Activated CD4-positive, alpha-beta T cell treated with anti-CD3 and anti-CD28 coated beads, Interleukin-2, amount 50 U/mL, for 24 hours (primary cell): Measurements from ENCODE around the gene PMS1.
"Not testable (repeated sequence)": the region's sequence is repeated elsewhere in the genome, so short reads cannot be mapped to it uniquely, and the experiment has no call there.

Experiments used
- DNase-seq, 2 donors: peaks; one replicate each; pipeline ENCODE4 v3.0.0-alpha.2; 2020; ENCODE audit warnings: low read depth in 1 of 2, low spot score in 1 of 2

Gene PMS1

GRCh38 chr2:189803431-189803830, 19.2 kb downstream of the PMS1 start:
- no peak for DNase-seq

DNA sequence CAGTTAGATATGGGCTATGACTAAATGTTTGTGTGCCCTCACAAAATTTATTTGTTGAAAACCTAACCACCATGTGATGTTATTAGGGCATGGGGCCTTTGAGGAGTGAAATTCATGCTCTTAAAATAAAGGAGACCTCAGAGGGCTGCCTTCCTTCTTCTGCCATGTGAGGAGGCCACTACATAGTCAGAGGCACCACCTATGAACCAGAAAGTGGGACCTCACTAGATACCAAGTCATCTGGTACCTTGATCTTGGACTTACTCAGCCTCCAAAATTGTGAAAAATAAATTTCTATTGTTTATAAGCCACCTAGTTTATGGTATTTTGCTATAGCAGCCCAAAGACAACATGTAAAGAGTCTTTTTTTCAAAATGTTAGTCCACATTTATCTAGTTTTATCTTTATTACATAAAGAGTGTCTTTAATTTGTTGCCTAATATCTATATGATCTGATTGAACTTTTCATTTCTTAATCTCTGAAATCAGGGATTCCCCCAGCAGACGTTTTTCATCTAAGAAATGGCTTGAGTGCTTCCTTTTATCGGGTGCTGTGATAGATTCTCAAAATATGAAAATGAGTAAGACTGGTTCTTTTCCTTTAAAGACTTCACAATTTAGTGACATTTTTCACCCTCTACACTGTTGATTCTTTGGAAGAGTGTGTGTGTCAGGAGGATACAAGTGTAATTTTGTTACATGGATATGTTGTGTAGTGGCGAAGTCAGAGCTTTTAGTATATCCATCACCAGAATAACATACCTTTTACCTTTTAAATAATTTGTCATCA, 34.2 kb downstream of the PMS1 start:
- DNase-seq = no peak

- DNase-seq = no peak
Observed at GRCh38 chr2:189819297-189819704, 35.1 kb downstream of the PMS1 start.

GRCh38 chr2:189821953-189822748, 37.9 kb downstream of the PMS1 start:
- DNase-seq = no peak

- DNase-seq = no peak
Observed at GRCh38 chr2:189824694-189825396, 40.6 kb downstream of the PMS1 start.

DNA sequence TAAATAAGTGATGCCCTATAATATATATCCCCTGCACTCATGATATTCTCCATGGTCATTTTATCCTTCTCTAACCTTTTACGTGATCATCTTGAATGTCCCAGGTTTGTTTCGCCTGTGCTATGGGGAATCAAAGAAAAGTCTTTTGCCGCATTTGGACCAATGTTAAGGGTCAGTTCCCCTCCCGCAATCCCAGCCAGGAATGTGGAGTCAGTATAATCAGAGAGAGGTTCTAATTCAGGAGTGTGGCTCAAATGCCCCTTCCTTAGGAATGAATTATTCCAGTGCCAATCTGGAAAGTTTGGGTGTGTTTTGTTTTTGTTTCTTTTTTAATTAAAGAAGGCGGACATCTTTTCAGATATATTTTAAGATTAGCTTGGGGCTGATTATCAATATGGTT, 41.8 kb downstream of the PMS1 start:
- no peak for DNase-seq

DNA sequence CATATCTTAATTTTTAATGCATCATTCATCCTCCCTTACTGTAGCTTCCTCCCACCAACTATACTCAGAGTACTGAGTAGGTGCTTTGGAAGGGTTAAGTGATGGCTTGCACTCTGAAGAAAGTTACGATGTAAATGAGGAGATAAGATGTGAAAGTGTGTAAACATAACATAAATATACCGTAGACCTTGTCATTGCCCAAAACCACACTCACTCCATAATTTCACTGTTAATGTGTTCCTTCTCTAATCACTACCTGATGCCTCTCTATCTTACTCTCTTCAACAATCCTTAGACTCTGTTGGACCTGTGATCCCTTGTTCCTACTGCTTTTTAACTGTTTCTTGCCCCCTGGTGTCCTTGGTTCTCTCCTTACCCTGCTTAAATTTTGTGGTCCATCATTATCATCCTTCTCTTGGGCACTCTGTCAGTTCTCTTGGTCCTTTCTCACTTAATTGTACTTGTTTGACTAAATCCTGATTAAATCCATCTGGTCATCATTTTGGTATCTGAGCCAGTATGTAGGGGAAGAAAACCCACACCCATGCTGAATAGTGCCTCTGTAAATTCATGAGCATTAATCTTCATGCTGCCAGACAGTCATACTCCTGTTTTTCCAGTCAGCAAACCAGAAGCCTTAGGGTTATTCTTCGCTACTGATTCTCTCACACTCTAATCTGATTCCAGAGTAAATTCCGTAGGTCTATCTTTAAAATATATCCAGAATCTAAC, 45.0 kb downstream of the PMS1 start:
- no peak for DNase-seq

DNA sequence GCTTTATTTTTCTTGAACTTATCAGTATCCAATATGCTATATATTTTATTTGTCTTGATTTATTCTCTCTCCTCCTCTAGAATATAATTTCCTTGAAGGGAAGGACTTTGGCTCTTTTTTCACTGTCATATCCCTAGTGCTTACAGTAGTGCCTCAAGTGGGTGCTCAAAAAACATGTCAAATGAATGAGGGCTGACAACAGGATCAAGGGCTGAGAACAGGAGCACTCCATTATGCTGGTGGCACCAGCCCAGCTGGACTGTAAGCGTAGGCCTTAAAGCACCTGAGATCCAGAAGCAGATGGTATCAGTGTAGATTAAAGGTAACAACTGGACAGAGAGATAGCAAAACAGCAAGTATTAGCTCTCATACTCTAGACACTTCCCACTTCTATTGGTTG, 46.3 kb downstream of the PMS1 start:
- DNase-seq = no peak

- no peak for DNase-seq
Observed at GRCh38 chr2:189834059-189834458, 49.8 kb downstream of the PMS1 start.

GRCh38 chr2:189834642-189835041, 50.4 kb downstream of the PMS1 start:
- not testable (repeated sequence) for DNase-seq

DNA sequence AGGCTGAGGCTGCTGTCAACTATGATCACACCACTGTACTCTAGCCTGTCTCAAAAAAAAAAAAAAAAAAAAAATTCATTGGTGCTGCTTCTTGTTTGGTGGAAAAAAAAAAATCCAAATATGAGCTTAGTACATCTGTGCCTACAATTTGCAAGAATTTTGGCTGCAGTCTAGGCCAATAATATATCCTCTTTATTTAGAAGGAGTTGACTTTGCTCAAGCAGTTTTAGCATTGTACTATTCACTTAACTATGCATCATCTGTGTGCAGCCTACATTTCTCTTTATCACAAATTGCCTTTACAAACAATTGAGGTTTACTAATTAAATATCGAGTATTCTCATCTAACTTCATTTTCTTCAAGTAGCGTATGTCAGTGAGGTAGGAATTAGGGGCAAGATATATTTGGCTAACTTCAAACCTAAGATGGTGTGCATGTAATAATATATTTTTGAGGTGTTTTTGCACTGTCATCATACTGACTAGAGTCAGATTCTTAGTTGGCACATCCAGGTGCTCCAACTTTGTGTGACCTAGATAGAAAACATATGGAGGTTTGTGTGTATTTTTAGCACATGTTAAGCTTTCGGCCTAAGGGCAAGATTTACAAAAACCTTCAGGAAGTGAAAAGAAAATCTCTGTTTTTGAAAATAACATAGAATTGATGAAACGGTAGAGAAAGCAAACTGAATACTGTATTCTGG, 51.8 kb downstream of the PMS1 start:
- DNase-seq = no peak

GRCh38 chr2:189836644-189837043, 52.4 kb downstream of the PMS1 start:
- no peak for DNase-seq

GRCh38 chr2:189837326-189837725, 53.1 kb downstream of the PMS1 start:
- no peak for DNase-seq

GRCh38 chr2:189841019-189841418, 56.8 kb downstream of the PMS1 start:
- DNase-seq = no peak

GRCh38 chr2:189848276-189848675, 64.0 kb downstream of the PMS1 start:
- DNase-seq = no peak

- no peak for DNase-seq
Observed at GRCh38 chr2:189849550-189849949, 65.3 kb downstream of the PMS1 start.

- DNase-seq = no peak
Observed at GRCh38 chr2:189851174-189851826, 67.0 kb downstream of the PMS1 start.

- DNase-seq = no peak
Observed at GRCh38 chr2:189854187-189854586, 69.9 kb downstream of the PMS1 start.

GRCh38 chr2:189854940-189855339, 70.7 kb downstream of the PMS1 start:
- DNase-seq = no peak

DNA sequence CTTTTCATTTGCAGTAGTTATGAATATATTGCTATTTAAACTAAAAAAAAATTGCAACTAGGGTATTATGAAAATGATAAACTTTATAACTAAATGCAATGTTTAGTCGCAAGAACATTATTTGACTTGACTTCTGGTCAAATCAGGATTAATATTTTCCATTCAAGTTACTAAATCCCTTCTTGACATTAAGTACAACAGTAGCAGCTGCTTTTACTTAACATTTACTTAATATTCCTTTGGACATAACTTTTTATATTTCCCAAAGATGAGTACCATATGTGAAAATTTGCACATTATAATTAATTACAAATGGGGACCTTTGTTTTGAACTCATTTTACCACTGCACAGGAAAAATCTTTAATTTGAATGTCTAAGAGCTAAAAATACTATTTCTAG, 74.0 kb downstream of the PMS1 start:
- DNase-seq = no peak
